Activated CD8-positive, alpha-beta memory T cell treated with anti-CD3 and anti-CD28 coated beads, Interleukin-2, amount 10 ng/mL, durations not matched to agents 7 days and 5 days (primary cell): Measurements from ENCODE around the gene NR5A2. TPM values are rescaled to one million over a fixed set of nuclear protein-coding genes. Genes with fewer than 3 reads are reported as not detected.
A peak's percentile ranks its signal among the peaks of the same experiment; 100 is the strongest.

Source experiments
- ATAC-seq: fragments of 150-1000 bp; cut with Tn5 transposase; one replicate; pipeline ENCODE4 v1.10.0; 2021; ENCODE audit warnings: moderate library complexity
- CTCF ChIA-PET: fragments of 350-600 bp; sonication (Branson Sonifier 250); formaldehyde crosslinking; loops from one replicate; lab custom pipeline; 2021; ENCODE audit warnings: antibody characterized with exemption; lab: Charles Lee
- DNase-seq: peaks from one replicate; pipeline ENCODE4 v3.0.0-alpha.2; 2020
- H3K27ac Mint-ChIP-seq: one replicate; pipeline ENCODE4 v1.8.0; 2021; ENCODE audit warnings: mild to moderate bottlenecking, mixed read lengths
- H3K27me3 Mint-ChIP-seq: one replicate; pipeline ENCODE4 v1.8.0; 2021; ENCODE audit warnings: mixed read lengths
- H3K36me3 Mint-ChIP-seq: one replicate; pipeline ENCODE4 v1.8.0; 2021; ENCODE audit warnings: mild to moderate bottlenecking, mixed read lengths
- H3K4me1 Mint-ChIP-seq: one replicate; pipeline ENCODE4 v1.8.0; 2021; ENCODE audit warnings: mixed read lengths
- H3K4me3 Mint-ChIP-seq: one replicate; pipeline ENCODE4 v1.8.0; 2021; ENCODE audit warnings: mild to moderate bottlenecking, moderate library complexity, mixed read lengths
- H3K9me3 Mint-ChIP-seq: one replicate; pipeline ENCODE4 v1.8.0; 2022; ENCODE audit warnings: low read depth, mixed read lengths
- total RNA-seq, 2 experiments: library from RNA; stranded (reverse); gene quantifications; one replicate each; pipeline ENCODE4 v1.2.3, GENCODE V29; 2021

Gene NR5A2
- total RNA-seq, 2 experiments from 2014 or later = 0.59 TPM; not detected in 1

- CTCF ChIA-PET = no interaction called here
- no peak for DNase-seq
- Mint-ChIP-seq H3K9me3 (no peaks in the 10 kb centered on the region), H3K4me3 (no peak overlapping the region), H3K27me3 (peaks cover 54% of the 10 kb centered on the region), H3K36me3 (no peaks in the 10 kb centered on the region), H3K27ac (no peak overlapping the region), H3K4me1 (peaks cover 20% of the 10 kb centered on the region)
- no peak for ATAC-seq
Measured at GRCh38 chr1:200224315-200224714, 196.8 kb downstream of the NR5A2 start.

GRCh38 chr1:200226268-200226968 is 198.9 kb downstream of the NR5A2 start:
- DNase-seq (peak; percentile 53), ATAC-seq (peak; percentile 53)
- Mint-ChIP-seq H3K4me3 (no peak overlapping the region), H3K27me3 (peaks cover 59% of the 10 kb centered on the region), H3K27ac (no peak overlapping the region), H3K36me3 (no peaks in the 10 kb centered on the region), H3K4me1 (peaks cover 19% of the 10 kb centered on the region), H3K9me3 (no peaks in the 10 kb centered on the region)
- CTCF ChIA-PET = no interaction called here

- no peak overlapping the region for H3K4me3 Mint-ChIP-seq
- H3K27ac Mint-ChIP-seq = no peak overlapping the region
- H3K9me3 Mint-ChIP-seq = no peaks in the 10 kb centered on the region
- H3K27me3 Mint-ChIP-seq = peaks cover 54% of the 10 kb centered on the region
- CTCF ChIA-PET = no interaction called here
- H3K4me1 Mint-ChIP-seq = peaks cover 15% of the 10 kb centered on the region
- H3K36me3 Mint-ChIP-seq = no peaks in the 10 kb centered on the region
- ATAC-seq = no peak
- no peak for DNase-seq
Measured at GRCh38 chr1:200226969-200227303, 199.4 kb downstream of the NR5A2 start.
